Colonic mucosa (tissue), 4 donors: ENCODE data around the gene POLR3GL. TPM values are rescaled to one million over a fixed set of nuclear protein-coding genes. Genes with fewer than 3 reads are reported as not detected.

Source experiments
- DNase-seq: peaks from one replicate; pipeline ENCODE4 v3.0.0-alpha.2; 2020
- H3K27ac ChIP-seq: fragments of 200-600 bp; one replicate; pipeline ENCODE4 v1.8.0; 2021
- H3K27me3 ChIP-seq: fragments of 200-600 bp; one replicate; pipeline ENCODE4 v1.8.0; 2021
- H3K36me3 ChIP-seq: fragments of 200-600 bp; one replicate; pipeline ENCODE4 v1.8.0; 2021
- H3K4me1 ChIP-seq: fragments of 200-600 bp; one replicate; pipeline ENCODE4 v1.8.0; 2021; ENCODE audit warnings: mild to moderate bottlenecking
- H3K4me3 ChIP-seq: fragments of 200-600 bp; one replicate; pipeline ENCODE4 v1.8.0; 2021
- H3K9ac ChIP-seq, 2 donors: one replicate each; pipeline ENCODE4 v1.7.0; 2013; ENCODE audit warnings: control low read depth in 2 of 2, low read depth in 2 of 2, low read length in 2 of 2
- H3K9me3 ChIP-seq: fragments of 200-600 bp; one replicate; pipeline ENCODE4 v1.8.0; 2021
- CTCF ChIP-seq: fragments of 200-600 bp; IDR thresholded peaks from one replicate; pipeline ENCODE4 v1.8.0; 2022; ENCODE audit warnings: antibody characterized with exemption, mild to moderate bottlenecking
- intact Hi-C: fragments of 100-400 bp; cut with DNase I; formaldehyde crosslinking; loops from one replicate; pipeline ENCODE4 v1.14.1; 2022
- total RNA-seq, 2 donors: library from RNA; stranded (reverse); fragmentation: NEBNext Ultra II Directional in 1 of 2; extraction: Animal tissue kit (Norgen Biotek cat#: 25700) in 1 of 2; gene quantifications; one replicate each; pipeline ENCODE4 v1.2.1, GENCODE V29; 2021
- donor health status: healthy.
- donor health status: DM: no; HTN: no; CAD: no.
- donor health status: DM: no; HTN: no; CAD: no.

Gene POLR3GL
- total RNA-seq, 2 donors from 2014 or later, result 12.6 to 16.1 TPM

- no peak overlapping the region for H3K9ac ChIP-seq
- TF ChIP-seq CTCF, result no peak
- no peak overlapping the region for H3K27ac ChIP-seq
- no peak for DNase-seq
- H3K4me1 ChIP-seq, result no peaks in the 10 kb centered on the region
- no peaks in the 10 kb centered on the region for H3K27me3 ChIP-seq
- H3K9me3 ChIP-seq, result no peaks in the 10 kb centered on the region
- H3K4me3 ChIP-seq, result no peak overlapping the region
- no peaks in the 10 kb centered on the region for H3K36me3 ChIP-seq
- intact Hi-C loops, result loop anchor here (2.0 to 5.0 kb wide), 2 partner anchors 123 to 166 kb away; partner anchors contain the start of gene NUDT17
Observed at GRCh38 chr1:146013559-146013922, 49.1 kb downstream of the POLR3GL start.

- Histone ChIP-seq H3K36me3 (no peaks in the 10 kb centered on the region), H3K27ac (no peak overlapping the region), H3K27me3 (peaks cover 16% of the 10 kb centered on the region), H3K4me3 (no peak overlapping the region), H3K9ac (no peak overlapping the region), H3K4me1 (no peaks in the 10 kb centered on the region), H3K9me3 (no peaks in the 10 kb centered on the region)
- intact Hi-C loops, result no loop called here
- DNase-seq, result no peak
- no peak for TF ChIP-seq CTCF
Observed at GRCh38 chr1:146016891-146017290, 52.4 kb downstream of the POLR3GL start.

GRCh38 chr1:146019231-146020057 is 55.0 kb downstream of the POLR3GL start:
- Histone ChIP-seq H3K9ac (no peak overlapping the region), H3K36me3 (no peaks in the 10 kb centered on the region), H3K27ac (no peak overlapping the region), H3K4me1 (no peaks in the 10 kb centered on the region), H3K9me3 (no peaks in the 10 kb centered on the region), H3K4me3 (no peak overlapping the region), H3K27me3 (peaks cover 16% of the 10 kb centered on the region)
- intact Hi-C loops, result no loop called here
- no peak for TF ChIP-seq CTCF
- no peak for DNase-seq

GRCh38 chr1:146020058-146021049 is 55.9 kb downstream of the POLR3GL start:
- no peaks in the 10 kb centered on the region for H3K4me1 ChIP-seq
- TF ChIP-seq CTCF, result no peak
- intact Hi-C loops, result no loop called here
- H3K36me3 ChIP-seq, result no peaks in the 10 kb centered on the region
- no peak overlapping the region for H3K4me3 ChIP-seq
- peaks cover 16% of the 10 kb centered on the region for H3K27me3 ChIP-seq
- no peaks in the 10 kb centered on the region for H3K9me3 ChIP-seq
- no peak overlapping the region for H3K9ac ChIP-seq
- DNase-seq, result no peak
- no peak overlapping the region for H3K27ac ChIP-seq

GRCh38 chr1:146021050-146021445 is 56.6 kb downstream of the POLR3GL start:
- no peak overlapping the region for H3K4me3 ChIP-seq
- no peaks in the 10 kb centered on the region for H3K9me3 ChIP-seq
- H3K9ac ChIP-seq, result no peak overlapping the region
- no peak overlapping the region for H3K27ac ChIP-seq
- H3K27me3 ChIP-seq, result peaks cover 16% of the 10 kb centered on the region
- intact Hi-C loops, result no loop called here
- DNase-seq, result no peak
- H3K4me1 ChIP-seq, result no peaks in the 10 kb centered on the region
- TF ChIP-seq CTCF, result no peak
- H3K36me3 ChIP-seq, result no peaks in the 10 kb centered on the region
